PC-9 (cell line): ENCODE measurements around the gene TUBB2B. TPM values are rescaled to one million over a fixed set of nuclear protein-coding genes. Genes with fewer than 3 reads are reported as not detected.

Experiments
- BruUV-seq: library from RNA; stranded (reverse); fragments of 400-500 nt; replicated peaks from 2 replicates; lab custom pipeline; 2021; lab: Mats Ljungman, UMichigan
- CTCF ChIA-PET: fragments of 300-600 bp; sonication (Branson Sonifier 250); formaldehyde crosslinking; loops from one replicate; lab custom pipeline; 2022; ENCODE audit warnings: antibody characterized with exemption; lab: Charles Lee
- POLR2A ChIA-PET: fragments of 300-600 bp; sonication (Branson Sonifier 250); formaldehyde crosslinking; loops from one replicate; lab custom pipeline; 2022; ENCODE audit warnings: antibody characterized with exemption; ENCODE audit not compliant: unreplicated experiment; lab: Charles Lee
- DNase-seq, 2 experiments: peaks; one replicate each; pipeline versions ENCODE4 v3.0.0 to v3.0.0-alpha.2; 2015 to 2022; ENCODE audit warnings: mixed read lengths in 1 of 2
- H2AFZ ChIP-seq: fragments of 200-600 bp; sonication (generic); 2 replicates; pipeline ENCODE4 v1.8.1; 2017; ENCODE audit warnings: antibody characterized with exemption
- H3F3A ChIP-seq: fragments of 200-600 bp; sonication (generic); 2 replicates; pipeline ENCODE4 v1.8.1; 2017; ENCODE audit warnings: antibody characterized with exemption, mild to moderate bottlenecking, low read depth; ENCODE audit not compliant: insufficient read depth
- H3K27ac ChIP-seq: fragments of 200-600 bp; sonication (generic); 2 replicates; pipeline ENCODE4 v1.6.1; 2016; ENCODE audit warnings: mixed run types
- H3K27me3 ChIP-seq: fragments of 200-600 bp; sonication (generic); 2 replicates; pipeline ENCODE4 v1.6.1; 2016; ENCODE audit warnings: low read depth, mixed run types; ENCODE audit not compliant: insufficient read depth
- H3K36me3 ChIP-seq: fragments of 200-600 bp; sonication (generic); 2 replicates; pipeline ENCODE4 v1.6.1; 2016; ENCODE audit warnings: low read depth, mixed run types
- H3K4me1 ChIP-seq: fragments of 200-600 bp; sonication (generic); replicated peaks from 2 replicates; pipeline ENCODE4 v1.6.1; 2016; ENCODE audit warnings: mixed run types; ENCODE audit not compliant: insufficient read depth
- H3K4me2 ChIP-seq: fragments of 200-600 bp; sonication (generic); 2 replicates; pipeline ENCODE4 v1.6.1; 2017; ENCODE audit warnings: mixed run types
- H3K4me3 ChIP-seq: fragments of 200-600 bp; sonication (generic); 2 replicates; pipeline ENCODE4 v1.6.1; 2016; ENCODE audit warnings: mixed run types
- H3K79me2 ChIP-seq: fragments of 200-600 bp; sonication (generic); 2 replicates; pipeline ENCODE4 v1.6.1; 2017; ENCODE audit warnings: low read depth, mixed run types
- H3K9me2 ChIP-seq: fragments of 200-600 bp; sonication (generic); 2 replicates; pipeline ENCODE4 v1.8.1; 2017; ENCODE audit warnings: mild to moderate bottlenecking; ENCODE audit not compliant: insufficient read depth
- H3K9me3 ChIP-seq: fragments of 200-600 bp; sonication (generic); 2 replicates; pipeline ENCODE4 v1.8.1; 2016; ENCODE audit warnings: low read depth; ENCODE audit not compliant: insufficient read depth
- H4K20me1 ChIP-seq: fragments of 200-600 bp; sonication (generic); 2 replicates; pipeline ENCODE4 v1.8.1; 2017; ENCODE audit not compliant: insufficient read depth
- EZH2 ChIP-seq: fragments of 200-600 bp; sonication (generic); IDR thresholded peaks from 2 replicates; pipeline ENCODE4 v1.8.0; 2017; ENCODE audit warnings: antibody characterized with exemption, low read depth
- intact Hi-C: fragments of 100-400 bp; cut with micrococcal nuclease; formaldehyde crosslinking; loops from one replicate; pipeline ENCODE4 v1.10.0; 2022; ENCODE audit not compliant: unreplicated experiment
- total RNA-seq: library from RNA; stranded (reverse); gene quantifications from 2 replicates; pipeline ENCODE4 v1.2.3, GENCODE V29; 2021
- TF ChIP-seq, protein P1 (sequence below): fragments of 200-600 bp; sonication (generic); conservative IDR thresholded peaks from 2 replicates; pipeline ENCODE4 v1.6.1; 2017; ENCODE audit warnings: mixed run types, antibody characterized with exemption, mild to moderate bottlenecking, moderate library complexity

TUBB2B gene
- total RNA-seq, 1 experiment from 2014 or later: 1.3 TPM

DNA sequence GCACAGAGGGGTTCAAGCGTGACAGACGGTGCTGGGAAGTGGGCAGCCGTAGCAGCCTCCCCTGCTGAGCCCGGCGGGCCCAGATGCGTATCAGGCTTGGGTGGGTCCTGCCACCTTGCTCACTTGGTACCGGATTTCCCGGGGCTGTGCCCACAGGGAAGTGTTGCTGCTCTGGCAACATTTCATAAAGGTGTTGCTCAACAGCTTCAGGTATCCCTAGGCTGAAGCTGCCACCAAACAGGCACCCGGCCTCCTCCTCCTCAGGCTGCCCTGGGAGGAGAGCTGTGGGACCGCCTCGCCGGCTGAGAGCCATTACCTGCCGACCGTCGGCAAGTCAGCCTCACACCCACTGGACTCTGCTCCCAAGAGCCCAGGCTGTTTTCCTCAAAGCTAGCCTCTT, 42.8 kb upstream of the TUBB2B start:
- Histone ChIP-seq H2AFZ (no peak overlapping the region), H3K9me3 (no peaks in the 10 kb centered on the region), H3F3A (no peaks in the 10 kb centered on the region), H4K20me1 (no peaks in the 10 kb centered on the region), H3K4me2 (no peak overlapping the region), H3K27ac (no peak overlapping the region), H3K4me3 (no peak overlapping the region), H3K4me1 (no peaks in the 10 kb centered on the region), H3K79me2 (no peaks in the 10 kb centered on the region), H3K27me3 (no peaks in the 10 kb centered on the region), H3K36me3 (no peaks in the 10 kb centered on the region), H3K9me2 (no peaks in the 10 kb centered on the region)
- no peak for DNase-seq
- intact Hi-C loops: no loop called here
- TF ChIP-seq, protein P1, sequence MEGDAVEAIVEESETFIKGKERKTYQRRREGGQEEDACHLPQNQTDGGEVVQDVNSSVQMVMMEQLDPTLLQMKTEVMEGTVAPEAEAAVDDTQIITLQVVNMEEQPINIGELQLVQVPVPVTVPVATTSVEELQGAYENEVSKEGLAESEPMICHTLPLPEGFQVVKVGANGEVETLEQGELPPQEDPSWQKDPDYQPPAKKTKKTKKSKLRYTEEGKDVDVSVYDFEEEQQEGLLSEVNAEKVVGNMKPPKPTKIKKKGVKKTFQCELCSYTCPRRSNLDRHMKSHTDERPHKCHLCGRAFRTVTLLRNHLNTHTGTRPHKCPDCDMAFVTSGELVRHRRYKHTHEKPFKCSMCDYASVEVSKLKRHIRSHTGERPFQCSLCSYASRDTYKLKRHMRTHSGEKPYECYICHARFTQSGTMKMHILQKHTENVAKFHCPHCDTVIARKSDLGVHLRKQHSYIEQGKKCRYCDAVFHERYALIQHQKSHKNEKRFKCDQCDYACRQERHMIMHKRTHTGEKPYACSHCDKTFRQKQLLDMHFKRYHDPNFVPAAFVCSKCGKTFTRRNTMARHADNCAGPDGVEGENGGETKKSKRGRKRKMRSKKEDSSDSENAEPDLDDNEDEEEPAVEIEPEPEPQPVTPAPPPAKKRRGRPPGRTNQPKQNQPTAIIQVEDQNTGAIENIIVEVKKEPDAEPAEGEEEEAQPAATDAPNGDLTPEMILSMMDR: no peak
- no peak for TF ChIP-seq EZH2
- ChIA-PET POLR2A (no interaction called here), CTCF (no interaction called here)
- BruUV-seq: no TSS peak

DNA sequence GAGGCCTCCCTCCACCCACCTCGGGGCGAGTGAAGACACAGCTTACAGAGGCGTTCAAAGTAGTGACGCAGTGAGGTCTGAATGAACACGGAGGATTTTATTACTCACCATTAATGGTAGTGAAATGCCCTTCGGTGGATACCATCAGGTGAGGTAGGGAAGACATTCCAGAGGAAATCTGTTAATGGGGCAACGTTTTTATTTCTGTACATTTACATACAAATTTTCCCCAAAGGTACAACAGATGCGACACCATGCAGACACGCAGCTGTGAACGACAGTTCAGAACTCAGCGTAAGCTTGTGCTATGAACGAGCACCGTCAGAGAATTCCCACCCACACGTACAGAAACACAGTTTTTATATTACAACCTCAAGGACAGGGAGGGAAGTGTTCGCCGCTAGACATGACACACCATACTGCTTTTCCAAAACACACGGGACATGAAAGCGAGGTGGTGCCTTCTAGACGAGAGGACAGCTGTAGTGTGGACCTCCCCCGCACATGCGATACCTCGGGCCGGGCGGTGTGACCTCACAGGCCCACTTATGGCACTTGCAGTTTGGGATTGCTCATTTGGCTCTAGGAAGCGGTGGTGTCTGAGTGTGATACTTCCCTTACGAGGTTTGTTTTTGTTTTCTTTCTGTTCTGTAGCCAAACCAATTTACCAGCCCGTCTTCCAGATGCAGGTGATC, 42.0 kb upstream of the TUBB2B start:
- no peaks in the 10 kb centered on the region for H3K27me3 ChIP-seq
- no peaks in the 10 kb centered on the region for H3K4me1 ChIP-seq
- no peak for DNase-seq
- no peaks in the 10 kb centered on the region for H3K9me3 ChIP-seq
- no peaks in the 10 kb centered on the region for H3K9me2 ChIP-seq
- no peaks in the 10 kb centered on the region for H3K79me2 ChIP-seq
- no peaks in the 10 kb centered on the region for H3F3A ChIP-seq
- intact Hi-C loops: no loop called here
- H2AFZ ChIP-seq: no peak overlapping the region
- H4K20me1 ChIP-seq: no peaks in the 10 kb centered on the region
- H3K4me2 ChIP-seq: no peak overlapping the region
- POLR2A ChIA-PET: no interaction called here
- TF ChIP-seq, protein P1: no peak
- no peak for TF ChIP-seq EZH2
- no TSS peak for BruUV-seq
- H3K4me3 ChIP-seq: no peak overlapping the region
- H3K27ac ChIP-seq: no peak overlapping the region
- CTCF ChIA-PET: no interaction called here
- H3K36me3 ChIP-seq: no peaks in the 10 kb centered on the region

DNA sequence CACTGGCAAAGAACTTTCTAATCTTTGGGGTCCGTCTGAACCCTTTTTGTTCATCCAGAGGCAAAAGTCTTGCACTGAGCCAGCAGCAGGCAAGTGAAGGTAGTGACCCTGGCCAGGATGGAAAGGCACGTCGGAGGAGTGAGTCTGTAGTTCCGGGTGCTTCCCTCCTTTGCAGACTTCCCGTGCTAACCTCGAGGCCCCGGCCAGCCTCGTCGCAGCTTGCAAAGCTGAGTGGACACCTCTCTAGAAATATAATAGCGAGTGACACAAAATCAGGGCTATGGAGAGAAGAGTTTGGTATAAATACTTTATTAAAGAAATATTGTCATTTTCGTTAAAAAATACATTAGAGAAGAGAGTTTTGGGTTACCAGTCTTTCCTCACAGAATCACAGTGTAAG, 41.2 kb upstream of the TUBB2B start:
- Histone ChIP-seq H2AFZ (no peak overlapping the region), H3K9me3 (no peaks in the 10 kb centered on the region), H3K4me1 (no peaks in the 10 kb centered on the region), H3K36me3 (no peaks in the 10 kb centered on the region), H4K20me1 (no peaks in the 10 kb centered on the region), H3K4me3 (no peak overlapping the region), H3K27me3 (no peaks in the 10 kb centered on the region), H3F3A (no peaks in the 10 kb centered on the region), H3K79me2 (no peaks in the 10 kb centered on the region), H3K4me2 (no peak overlapping the region), H3K27ac (no peak overlapping the region), H3K9me2 (no peaks in the 10 kb centered on the region)
- BruUV-seq: no TSS peak
- POLR2A ChIA-PET: no interaction called here
- DNase-seq: no peak
- intact Hi-C loops: no loop called here
- CTCF ChIA-PET: no interaction called here
- TF ChIP-seq, protein P1: no peak
- TF ChIP-seq EZH2: no peak
